Lung microvascular endothelial cell (primary cell): ENCODE data around the gene KANK4. TPM values are rescaled to one million over a fixed set of nuclear protein-coding genes. Genes with fewer than 3 reads are reported as not detected.
A peak's percentile ranks its signal among the peaks of the same experiment; 100 is the strongest.

ENCODE experiments used
- DNase-seq, 2 donors: peaks; one replicate each; pipeline versions ENCODE4 v3.0.0 to v3.0.0-alpha.2; 2010; ENCODE audit warnings: low read depth in 2 of 2
- total RNA-seq: library from RNA; depleted of rRNA; stranded (reverse); fragments of >200 nt; gene quantifications from 2 replicates; pipeline ENCODE4 v1.2.1, GENCODE V29; 2014

Gene KANK4
- total RNA-seq, 1 donor from 2014 or later, result not detected

GRCh38 chr1:62336995-62337705 is 17.9 kb upstream of the KANK4 start:
- DNase-seq, result no peak

- no peak for DNase-seq
Observed at GRCh38 chr1:62336638-62336994, 17.4 kb upstream of the KANK4 start.

- DNase-seq, result no peak
Observed at GRCh38 chr1:62335656-62336055, 16.4 kb upstream of the KANK4 start.

- DNase-seq, result no peak
Observed at GRCh38 chr1:62334434-62334985, 15.3 kb upstream of the KANK4 start.

- no peak for DNase-seq
Observed at GRCh38 chr1:62333441-62333840, 14.2 kb upstream of the KANK4 start.

DNA sequence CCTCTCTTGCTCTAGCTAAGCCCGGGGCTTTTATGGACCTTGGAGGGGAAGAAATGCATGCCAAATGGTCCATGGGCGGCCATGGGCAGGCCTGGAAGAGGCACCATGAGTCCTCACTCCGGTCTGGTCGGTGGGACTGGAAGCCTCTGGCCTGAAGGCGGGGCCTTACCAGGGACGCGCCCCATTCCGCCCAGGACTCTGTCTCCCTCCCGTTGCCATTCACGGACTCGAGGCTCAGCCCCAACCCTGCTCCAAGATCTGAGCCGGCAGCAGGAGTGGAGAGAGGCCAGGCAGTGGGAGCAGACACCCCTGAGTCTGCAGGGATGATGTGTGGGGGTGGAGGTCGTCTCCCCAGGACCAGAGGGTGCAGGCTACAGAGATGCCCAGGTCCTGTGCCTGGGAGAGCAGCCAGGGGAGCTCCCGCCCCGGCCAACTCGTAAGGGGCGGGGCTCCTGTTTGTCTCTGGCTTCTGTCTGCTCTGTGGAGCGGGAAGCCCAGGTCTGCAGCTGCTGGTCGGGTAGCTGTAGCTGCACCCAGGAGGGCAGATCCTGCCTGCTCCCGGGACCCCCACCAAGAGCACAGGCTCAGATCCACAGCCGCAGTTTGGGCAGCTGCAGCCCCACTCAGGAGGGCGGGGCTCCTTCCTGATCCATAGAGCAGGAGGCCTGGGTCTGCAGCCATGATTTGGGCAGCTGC is 8.3 kb upstream of the KANK4 start:
- no peak for DNase-seq

DNA sequence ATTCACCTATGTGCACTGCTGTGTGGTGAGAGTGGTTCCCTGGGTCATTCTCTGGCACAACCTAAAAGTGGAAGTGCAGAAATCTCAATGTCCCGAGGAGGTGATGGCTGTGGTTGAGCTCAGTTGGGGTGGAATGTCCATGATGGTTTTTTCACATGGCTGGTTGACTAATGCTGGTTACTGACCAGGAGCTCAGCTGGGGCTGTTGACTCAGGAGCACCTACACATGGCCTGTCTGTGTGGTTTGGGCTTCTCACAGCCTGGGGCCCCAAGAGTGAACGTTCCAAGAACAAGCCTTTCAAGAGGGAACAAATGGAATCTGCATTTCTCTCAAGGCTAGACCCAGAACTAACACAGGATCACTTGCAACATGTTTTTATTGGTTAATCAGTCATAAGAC is 6.4 kb upstream of the KANK4 start:
- no peak for DNase-seq

DNA sequence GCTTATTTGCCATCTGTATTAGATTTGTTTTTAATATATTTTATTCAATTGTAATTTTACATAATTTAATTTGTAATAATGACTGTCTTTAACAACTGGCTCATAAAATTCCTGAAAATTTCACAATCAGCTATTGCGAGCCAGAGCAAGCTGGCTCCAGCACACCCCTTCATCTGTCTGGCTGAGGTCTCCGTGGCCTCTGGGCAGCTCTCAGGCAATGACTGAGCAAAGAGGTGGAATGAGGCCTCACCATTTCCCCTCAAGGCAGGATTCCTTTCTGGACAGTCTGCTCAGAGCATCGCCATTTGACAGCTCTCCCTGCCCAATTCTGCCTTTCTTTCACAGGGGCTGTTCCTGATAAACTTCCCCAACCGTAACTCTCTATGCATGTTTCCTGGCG is 5.8 kb upstream of the KANK4 start:
- DNase-seq, result no peak

- peak in 1 of 2 donors; percentile 10 for DNase-seq
Observed at GRCh38 chr1:62321446-62321845, 2.2 kb upstream of the KANK4 start.

GRCh38 chr1:62318320-62318755 is 896 bp downstream of the KANK4 start:
- DNase-seq, result no peak

- DNase-seq, result no peak
Observed at GRCh38 chr1:62317021-62317768, 2.0 kb downstream of the KANK4 start.

- no peak for DNase-seq
Observed at GRCh38 chr1:62316135-62316534, 3.1 kb downstream of the KANK4 start.

DNA sequence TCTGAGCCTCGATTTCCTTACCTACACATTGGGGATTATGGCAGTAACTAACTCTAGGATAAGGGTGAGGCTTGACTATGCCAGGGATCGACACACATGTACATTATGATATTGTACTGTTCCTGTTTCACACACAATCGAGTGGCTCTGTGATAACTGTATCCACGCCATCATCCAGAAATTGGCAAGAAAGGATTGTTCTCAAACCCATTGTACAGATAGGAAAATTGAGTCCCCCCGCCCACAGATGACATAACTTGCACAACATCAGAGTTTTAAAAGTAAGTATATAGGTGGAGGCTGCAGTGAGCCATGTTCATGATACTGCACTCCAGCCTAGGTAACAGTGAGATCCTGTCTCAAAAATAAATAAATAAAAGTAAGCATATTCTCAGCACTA is 3.8 kb downstream of the KANK4 start:
- no peak for DNase-seq

DNA sequence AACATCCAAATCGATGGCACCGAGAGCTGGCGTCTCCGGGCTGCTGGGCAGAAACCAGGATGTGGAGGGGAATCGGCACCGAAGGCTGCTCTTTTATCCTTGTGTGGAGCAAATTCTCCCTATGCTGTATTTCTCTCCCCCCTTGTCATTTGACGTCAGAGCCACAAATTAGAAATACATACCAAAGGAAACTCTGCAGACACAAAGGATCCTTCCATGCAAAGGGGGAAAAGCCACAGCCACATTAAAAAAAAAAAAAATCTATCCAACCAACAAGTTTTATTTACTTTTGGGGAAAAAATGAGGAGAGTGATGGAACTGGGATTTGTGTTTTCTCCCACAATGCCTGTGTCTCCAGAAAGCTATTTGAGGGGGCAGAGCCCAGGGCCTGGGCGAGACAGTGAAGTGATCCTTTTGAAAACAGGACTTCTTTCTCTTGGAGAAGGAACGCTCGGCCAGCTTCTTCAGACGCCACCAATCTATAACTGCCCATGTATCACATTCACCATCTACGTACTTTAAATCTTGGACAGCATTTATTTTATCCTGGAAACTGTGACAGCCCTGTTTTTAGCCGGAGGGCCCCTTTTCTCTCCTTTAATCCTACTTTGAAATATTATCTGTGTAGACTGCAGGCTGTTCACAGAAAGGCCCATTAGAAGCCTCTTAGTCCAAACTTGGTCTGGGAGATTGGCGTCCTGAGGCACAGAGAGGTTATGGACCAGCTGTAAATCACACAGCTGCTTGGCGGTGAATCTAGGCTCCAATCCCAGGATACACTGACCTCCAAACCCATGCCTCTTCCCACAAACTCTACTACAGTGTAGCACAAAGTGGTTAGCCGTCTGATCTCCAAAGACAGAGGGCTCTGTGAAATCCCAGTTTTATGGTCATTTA is 4.5 kb downstream of the KANK4 start:
- DNase-seq, result no peak

GRCh38 chr1:62312698-62313097 is 6.5 kb downstream of the KANK4 start:
- no peak for DNase-seq

DNA sequence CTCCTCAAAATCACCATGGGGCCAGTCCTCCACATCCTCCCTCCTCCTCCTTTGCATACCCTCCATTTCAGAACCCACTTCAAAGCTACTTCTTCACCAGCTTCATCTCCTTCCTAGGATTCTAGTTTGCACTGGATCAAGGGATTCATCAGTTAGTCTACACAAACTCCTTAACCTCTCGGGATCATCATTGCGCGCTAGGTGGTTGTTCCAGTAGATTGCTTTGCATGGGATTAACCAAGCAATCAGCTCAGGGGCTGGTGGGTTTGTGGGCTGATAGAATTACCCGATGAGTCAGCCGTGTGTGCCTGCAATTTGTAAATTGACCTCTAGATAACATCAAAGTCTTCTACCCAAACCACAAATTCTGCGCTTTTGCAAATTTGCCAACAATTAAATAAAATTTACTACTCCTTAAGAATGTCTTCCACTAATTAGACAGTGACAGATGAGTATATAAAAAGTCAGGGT is 7.7 kb downstream of the KANK4 start:
- DNase-seq, result no peak

- DNase-seq, result no peak
Observed at GRCh38 chr1:62309906-62310305, 9.3 kb downstream of the KANK4 start.

DNA sequence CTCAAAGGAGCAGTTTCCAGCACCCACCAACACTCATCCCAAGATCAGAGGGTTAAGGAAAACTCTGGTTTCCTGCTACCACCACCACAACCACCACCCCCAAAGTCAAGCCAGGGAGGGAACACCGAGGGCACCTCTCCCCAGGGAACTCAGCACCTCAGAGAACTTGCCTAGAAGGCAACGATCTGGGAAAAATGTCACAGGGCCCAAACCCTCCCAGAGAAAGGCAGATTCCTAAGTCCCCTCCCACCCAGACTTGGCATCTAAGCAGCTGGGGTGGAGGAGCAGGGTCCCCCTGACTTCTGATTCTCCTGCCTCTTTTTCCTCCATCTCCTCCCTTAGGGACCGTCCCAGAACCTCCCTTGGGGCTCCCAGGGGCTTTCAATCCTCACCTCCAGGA is 10.6 kb downstream of the KANK4 start:
- no peak for DNase-seq

GRCh38 chr1:62307895-62308492 is 11.2 kb downstream of the KANK4 start:
- DNase-seq, result no peak

DNA sequence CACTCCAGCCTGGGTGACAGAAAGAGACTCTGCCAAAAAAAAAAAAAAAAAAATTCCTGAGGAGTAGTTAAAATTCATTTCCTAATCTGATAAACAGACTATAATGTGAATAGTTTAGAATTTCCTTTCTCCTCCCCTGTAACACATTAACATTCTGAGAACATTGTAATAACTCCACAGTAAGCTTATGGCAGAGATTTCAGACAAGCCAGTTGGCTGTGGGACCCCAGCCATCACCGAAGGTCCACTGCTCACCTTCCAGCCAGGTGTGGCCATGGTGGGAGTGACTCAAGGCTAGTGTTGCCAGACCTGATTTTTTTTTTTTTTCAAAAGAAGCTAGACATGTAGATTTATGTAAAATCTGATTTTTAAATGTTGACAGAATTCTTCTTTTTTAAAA is 11.8 kb downstream of the KANK4 start:
- no peak for DNase-seq

DNA sequence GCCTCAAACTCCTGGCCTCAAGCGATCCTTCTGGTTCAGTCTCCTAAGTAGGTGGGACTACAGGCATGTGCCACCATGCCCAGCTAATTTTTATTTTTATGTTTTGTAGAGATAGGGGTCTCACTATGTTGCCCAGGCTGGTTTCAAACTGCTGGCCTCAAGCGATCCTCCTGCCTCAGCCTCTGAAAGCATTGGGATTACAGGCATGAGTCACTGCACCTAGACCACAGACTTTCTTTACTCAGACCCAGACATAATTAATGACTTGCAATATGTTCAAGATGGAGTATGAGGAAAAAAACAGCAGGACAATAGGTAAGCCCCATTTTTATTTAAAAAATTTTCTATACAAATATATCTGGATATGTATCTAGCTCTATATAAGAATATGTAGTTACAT is 13.2 kb downstream of the KANK4 start:
- DNase-seq, result no peak
